ENCODE results near the gene ARFGEF2. TPM values are rescaled to one million over a fixed set of nuclear protein-coding genes. Genes with fewer than 3 reads are reported as not detected.

The ARFGEF2 gene
- total and polyA plus RNA-seq, 2 of the 4 experiments (the other 2 are of a cell fraction), result 10.3 to 39.1 TPM

DNA sequence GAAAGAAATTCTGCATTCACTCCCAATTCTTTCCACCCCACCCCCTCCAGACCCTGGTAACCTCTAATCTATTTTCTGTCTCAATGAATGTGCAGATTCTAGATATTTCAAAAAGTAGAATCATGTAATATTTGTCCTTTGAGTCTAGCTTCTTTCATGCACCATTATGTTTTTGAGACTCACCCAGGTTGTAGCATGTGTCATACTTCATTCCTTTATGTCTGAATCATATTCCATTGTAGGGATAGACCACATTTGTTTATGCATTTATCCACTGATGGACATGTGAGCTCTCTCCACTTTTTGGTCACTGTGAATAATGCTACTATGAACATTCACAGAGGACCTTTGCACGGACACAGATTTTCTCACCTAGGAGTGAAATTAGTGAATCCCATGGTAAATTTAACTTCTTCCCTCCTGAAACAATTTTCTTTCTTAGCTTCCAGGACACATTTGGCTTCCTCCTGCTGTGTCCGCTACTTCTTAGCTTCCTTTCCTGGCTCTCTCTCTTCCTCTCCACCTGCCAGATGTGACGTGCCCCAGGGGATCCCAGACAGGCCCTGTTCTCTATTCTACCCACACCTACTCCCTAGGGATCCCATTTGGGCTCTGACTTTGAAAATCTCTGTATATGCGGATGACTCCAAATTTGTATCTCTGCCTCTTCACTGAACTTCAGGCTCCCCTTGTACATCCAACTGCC, 24.1 kb upstream of the ARFGEF2 start:
- Histone ChIP-seq H4K91ac (ENCODE audit: insufficient read depth, low read depth, low read length) (0 out of 2 replicates have a peak overlapping the region, but pooled peaks have one; percentile 7), H2AK9ac (replicated peaks; ENCODE audit: low read depth, low read length, poor library complexity) (no peak overlapping the region), H3K4me2 (ENCODE audit: low read depth, low read length) (no peak overlapping the region), H3K4ac (ENCODE audit: low read depth, low read length) (peak overlapping the region; percentile 43; the same call in 1 of the 2 replicates), H3K9ac (ENCODE audit: low read depth, low read length) (no peak overlapping the region), H3K4me3 (ENCODE audit: insufficient read depth, low read depth, low read length) (no peak overlapping the region), H2BK15ac (ENCODE audit: low read depth, low read length) (no peak overlapping the region), H4K8ac (ENCODE audit: low read depth in 2 of 2, low read length in 2 of 2) (no peak overlapping the region), H4K5ac (ENCODE audit: low read depth, low read length) (no peak overlapping the region), H2AFZ (replicated peaks; ENCODE audit: low read length, poor library complexity) (no peak overlapping the region), H3K23ac (ENCODE audit: low read depth, low read length) (no peak overlapping the region), H3K27me3 (ENCODE audit: control insufficient read depth, insufficient read depth, low read length) (peaks cover 13% of the 10 kb centered on the region), H2BK20ac (ENCODE audit: low read depth, low read length) (peak overlapping the region; percentile 3), H4K20me1 (ENCODE audit: insufficient read depth, low read length) (peaks cover 4% of the 10 kb centered on the region; the same call in 1 of the 2 replicates), H3K36me3 (ENCODE audit: control insufficient read depth, insufficient read depth, low read length) (no peaks in the 10 kb centered on the region), H2BK120ac (ENCODE audit: low read depth, low read length) (peak overlapping the region; percentile 25; the same call in 1 of the 2 replicates), H2AK5ac (ENCODE audit: low read depth, low read length) (no peak overlapping the region), H3K79me1 (ENCODE audit: low read depth in 1 of 2, low read length in 2 of 2) (no peaks in the 10 kb centered on the region), H3K56ac (ENCODE audit: extremely low read depth, insufficient read depth, low read length) (no peak overlapping the region), H3K9me3 (ENCODE audit: control insufficient read depth, insufficient read depth, low read length) (peaks cover 11% of the 10 kb centered on the region), H2BK5ac (ENCODE audit: low read depth, low read length, poor library complexity, severe bottlenecking) (no peak overlapping the region), H3K18ac (ENCODE audit: low read depth, low read length) (no peak overlapping the region), H3K9me1 (ENCODE audit: insufficient read depth, low read length) (peaks cover 7% of the 10 kb centered on the region; the same call in 1 of the 2 replicates), H3K14ac (replicated peaks; ENCODE audit: low read depth, low read length) (no peak overlapping the region), H3K27ac (ENCODE audit: insufficient read depth, low read length) (no peak overlapping the region), H3K4me1 (ENCODE audit: control insufficient read depth, insufficient read depth, low read length) (peaks cover 5% of the 10 kb centered on the region; the same call in 1 of the 2 replicates)
- intact Hi-C loops (cut with micrococcal nuclease), result loop anchor here (5.0 kb wide), 1 partner anchor 55 kb away; no protein-coding TSS in a partner anchor
- TF ChIP-seq NFE2L2 (IDR thresholded peaks at IDR 0.05; ENCODE audit: low read depth, low read length) (no peak), MAFK (IDR thresholded peaks at IDR 0.05; ENCODE audit: low read depth, low read length) (no peak), CEBPB (IDR thresholded peaks at IDR 0.05; ENCODE audit: low read depth, low read length) (no peak), FOS (IDR thresholded peaks at IDR 0.05; ENCODE audit: low read depth, low read length) (peak; percentile 79), RFX5 (IDR thresholded peaks at IDR 0.05; ENCODE audit: low read depth, low read length) (no peak), MXI1 (IDR thresholded peaks at IDR 0.05; ENCODE audit: borderline replicate concordance, low read depth, low read length) (no peak), RAD21 (IDR thresholded peaks at IDR 0.05; ENCODE audit: low read length) (no peak), SMC3 (IDR thresholded peaks at IDR 0.05; ENCODE audit: low read depth, low read length) (no peak), CHD1 (IDR thresholded peaks at IDR 0.05; ENCODE audit: low read depth, low read length) (no peak), RCOR1 (IDR thresholded peaks at IDR 0.05; ENCODE audit: insufficient replicate concordance, low read length) (no peak)
- TF ChIP-seq, protein P1, sequence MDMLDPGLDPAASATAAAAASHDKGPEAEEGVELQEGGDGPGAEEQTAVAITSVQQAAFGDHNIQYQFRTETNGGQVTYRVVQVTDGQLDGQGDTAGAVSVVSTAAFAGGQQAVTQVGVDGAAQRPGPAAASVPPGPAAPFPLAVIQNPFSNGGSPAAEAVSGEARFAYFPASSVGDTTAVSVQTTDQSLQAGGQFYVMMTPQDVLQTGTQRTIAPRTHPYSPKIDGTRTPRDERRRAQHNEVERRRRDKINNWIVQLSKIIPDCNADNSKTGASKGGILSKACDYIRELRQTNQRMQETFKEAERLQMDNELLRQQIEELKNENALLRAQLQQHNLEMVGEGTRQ (IDR thresholded peaks at IDR 0.05; ENCODE audit: low read depth, low read length), result peak; percentile 40; the same call in 1 of the 2 replicates
- TF ChIP-seq, protein P2, sequence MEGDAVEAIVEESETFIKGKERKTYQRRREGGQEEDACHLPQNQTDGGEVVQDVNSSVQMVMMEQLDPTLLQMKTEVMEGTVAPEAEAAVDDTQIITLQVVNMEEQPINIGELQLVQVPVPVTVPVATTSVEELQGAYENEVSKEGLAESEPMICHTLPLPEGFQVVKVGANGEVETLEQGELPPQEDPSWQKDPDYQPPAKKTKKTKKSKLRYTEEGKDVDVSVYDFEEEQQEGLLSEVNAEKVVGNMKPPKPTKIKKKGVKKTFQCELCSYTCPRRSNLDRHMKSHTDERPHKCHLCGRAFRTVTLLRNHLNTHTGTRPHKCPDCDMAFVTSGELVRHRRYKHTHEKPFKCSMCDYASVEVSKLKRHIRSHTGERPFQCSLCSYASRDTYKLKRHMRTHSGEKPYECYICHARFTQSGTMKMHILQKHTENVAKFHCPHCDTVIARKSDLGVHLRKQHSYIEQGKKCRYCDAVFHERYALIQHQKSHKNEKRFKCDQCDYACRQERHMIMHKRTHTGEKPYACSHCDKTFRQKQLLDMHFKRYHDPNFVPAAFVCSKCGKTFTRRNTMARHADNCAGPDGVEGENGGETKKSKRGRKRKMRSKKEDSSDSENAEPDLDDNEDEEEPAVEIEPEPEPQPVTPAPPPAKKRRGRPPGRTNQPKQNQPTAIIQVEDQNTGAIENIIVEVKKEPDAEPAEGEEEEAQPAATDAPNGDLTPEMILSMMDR (conservative IDR thresholded peaks at IDR 0.05; ENCODE audit: low read depth, low read length), result no peak
- TF ChIP-seq, protein P3, sequence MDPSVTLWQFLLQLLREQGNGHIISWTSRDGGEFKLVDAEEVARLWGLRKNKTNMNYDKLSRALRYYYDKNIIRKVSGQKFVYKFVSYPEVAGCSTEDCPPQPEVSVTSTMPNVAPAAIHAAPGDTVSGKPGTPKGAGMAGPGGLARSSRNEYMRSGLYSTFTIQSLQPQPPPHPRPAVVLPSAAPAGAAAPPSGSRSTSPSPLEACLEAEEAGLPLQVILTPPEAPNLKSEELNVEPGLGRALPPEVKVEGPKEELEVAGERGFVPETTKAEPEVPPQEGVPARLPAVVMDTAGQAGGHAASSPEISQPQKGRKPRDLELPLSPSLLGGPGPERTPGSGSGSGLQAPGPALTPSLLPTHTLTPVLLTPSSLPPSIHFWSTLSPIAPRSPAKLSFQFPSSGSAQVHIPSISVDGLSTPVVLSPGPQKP (IDR thresholded peaks at IDR 0.05; ENCODE audit: borderline replicate concordance, low read depth, low read length), result no peak
- ChIA-PET POLR2A (ENCODE audit: unreplicated experiment) (interaction anchor here (0.6 kb wide), 1 partner anchor 254 kb away, joined by 5 read pairs; no protein-coding TSS in a partner anchor), CTCF (interaction anchor here (2.0 kb wide), 1 partner anchor 240 kb away, joined by 8 read pairs; no protein-coding TSS in a partner anchor)
- dilution Hi-C loops (cut with HindIII; ENCODE audit: low sequenced_read_pairs, unreplicated experiment), result no loop called here
- in situ Hi-C loops (cut with MboI; ENCODE audit: low sequenced_read_pairs), result loop anchor here (25.0 kb wide), 1 partner anchor 110 kb away; no protein-coding TSS in a partner anchor
- WGBS, 2 experiments (ENCODE audit: extremely low coverage in 2 of 2, insufficient read length in 1 of 2), result 50% methylated on average over 1 of the region's 4 CpGs; no CpG with 5 or more reads in 1 of the 2 experiments
- DNase-seq, result peak; percentile 92
- peak; percentile 92 for ATAC-seq (ENCODE audit: low read depth)
- no TSS peak for BruUV-seq (replicated peaks)

All from IMR-90 (cell line).